Liver (tissue), 9 donors: ENCODE data around the gene ARMC7. TPM values are rescaled to one million over a fixed set of nuclear protein-coding genes. Genes with fewer than 3 reads are reported as not detected.
A peak's percentile ranks its signal among the peaks of the same experiment; 100 is the strongest.

Experiments used
- DNase-seq: peaks from one replicate; pipeline ENCODE4 v3.0.0-alpha.2; 2017; ENCODE audit warnings: low spot score
- H3K27ac ChIP-seq, 2 donors: one replicate each; pipeline ENCODE4 v1.7.0; 2013; ENCODE audit warnings: inconsistent platforms in 2 of 2, low read length in 2 of 2, control low read depth in 1 of 2, low read depth in 1 of 2, mild to moderate bottlenecking in 1 of 2
- H3K27me3 ChIP-seq, 4 donors: one replicate each; pipeline versions ENCODE4 v1.6.1 to v1.7.0; 2013; ENCODE audit warnings: low read length in 3 of 4, inconsistent platforms in 1 of 4, mild to moderate bottlenecking in 1 of 4, moderate library complexity in 1 of 4; ENCODE audit not compliant: control insufficient read depth in 4 of 4, insufficient read depth in 4 of 4
- H3K36me3 ChIP-seq, 4 donors: one replicate each; pipeline versions ENCODE4 v1.6.1 to v1.7.0; 2013; ENCODE audit warnings: low read length in 3 of 4, mild to moderate bottlenecking in 3 of 4, low read depth in 1 of 4, moderate library complexity in 1 of 4; ENCODE audit not compliant: control insufficient read depth in 4 of 4, insufficient read depth in 3 of 4
- H3K4me1 ChIP-seq, 4 donors: one replicate each; pipeline versions ENCODE4 v1.6.1 to v1.7.0; 2013; ENCODE audit warnings: low read length in 3 of 4, mild to moderate bottlenecking in 3 of 4, moderate library complexity in 1 of 4; ENCODE audit not compliant: control insufficient read depth in 4 of 4, insufficient read depth in 4 of 4
- H3K4me3 ChIP-seq, 3 donors: one replicate each; pipeline versions ENCODE4 v1.6.1 to v1.7.0; 2013; ENCODE audit warnings: low read length in 3 of 3, control low read depth in 1 of 3, low read depth in 1 of 3, mild to moderate bottlenecking in 1 of 3
- H3K9ac ChIP-seq, 2 donors: one replicate each; pipeline ENCODE4 v1.7.0; 2013; ENCODE audit warnings: low read length in 2 of 2, mild to moderate bottlenecking in 2 of 2, moderate library complexity in 2 of 2, control low read depth in 1 of 2, low read depth in 1 of 2
- H3K9me3 ChIP-seq, 4 donors: one replicate each; pipeline versions ENCODE4 v1.6.1 to v1.7.0; 2013; ENCODE audit warnings: low read length in 3 of 4; ENCODE audit not compliant: control insufficient read depth in 4 of 4
- CTCF ChIP-seq: fragments of 150-350 bp; IDR thresholded peaks from 2 replicates; pipeline ENCODE4 v1.5.1; 2017; ENCODE audit warnings: improper control_type of control experiment, low read depth, low read length; ENCODE audit not compliant: missing input control
- EGR1 ChIP-seq, 2 donors: IDR thresholded peaks; 2 replicates each; pipeline ENCODE4 v1.6.1; 2016 to 2018; ENCODE audit warnings: antibody characterized with exemption in 2 of 2, low read depth in 2 of 2
- FOXA1 ChIP-seq: IDR thresholded peaks from 2 replicates; pipeline ENCODE4 v1.6.1; 2016; ENCODE audit warnings: antibody characterized with exemption
- FOXA2 ChIP-seq: IDR thresholded peaks from 2 replicates; pipeline ENCODE4 v1.6.1; 2016; ENCODE audit warnings: antibody characterized with exemption
- HNF4A ChIP-seq, 2 donors: conservative IDR thresholded peaks; 2 replicates each; pipeline ENCODE4 v1.6.1; 2016; ENCODE audit warnings: antibody characterized with exemption in 2 of 2, mild to moderate bottlenecking in 2 of 2
- HNF4G ChIP-seq: IDR thresholded peaks from 2 replicates; pipeline ENCODE4 v1.6.1; 2016; ENCODE audit warnings: antibody characterized with exemption
- JUND ChIP-seq, 2 donors: IDR thresholded peaks; 2 replicates each; pipeline ENCODE4 v1.6.1; 2016; ENCODE audit warnings: antibody characterized with exemption in 2 of 2
- NR2F2 ChIP-seq: IDR thresholded peaks from 2 replicates; pipeline ENCODE4 v1.6.1; 2016; ENCODE audit warnings: antibody characterized with exemption
- RAD21 ChIP-seq, 2 donors: IDR thresholded peaks; 2 replicates each; pipeline ENCODE4 v1.6.1; 2016; ENCODE audit warnings: antibody characterized with exemption in 2 of 2, mild to moderate bottlenecking in 2 of 2
- RXRA ChIP-seq, 2 donors: IDR thresholded peaks; 2 replicates each; pipeline ENCODE4 v1.6.1; 2017 to 2018; ENCODE audit warnings: antibody characterized with exemption in 2 of 2, mild to moderate bottlenecking in 1 of 2
- SP1 ChIP-seq: IDR thresholded peaks from 2 replicates; pipeline ENCODE4 v1.6.1; 2018; ENCODE audit warnings: antibody characterized with exemption, mild to moderate bottlenecking
- TAF1 ChIP-seq: conservative IDR thresholded peaks from 2 replicates; pipeline ENCODE4 v1.6.1; 2016; ENCODE audit warnings: antibody characterized with exemption, mild to moderate bottlenecking
- YY1 ChIP-seq: IDR thresholded peaks from 2 replicates; pipeline ENCODE4 v1.6.1; 2016; ENCODE audit warnings: antibody characterized with exemption, mild to moderate bottlenecking
- ZBTB33 ChIP-seq: IDR thresholded peaks from 2 replicates; pipeline ENCODE4 v1.6.1; 2016; ENCODE audit warnings: antibody characterized with exemption
- whole genome bisulfite sequencing: extraction: QIAGEN DNeasy Blood & Tissue Kit; methylation state at CpG from one replicate; pipeline ENCODE4 v1.1.7; 2013; 5-methylcytosine and 5-hydroxymethylcytosine counted together
- polyA plus RNA-seq, 2 donors: library from polyadenylated mRNA; stranded (reverse) in 1 of 2; unstranded in 1 of 2; fragments of 200-250 nt in 1 of 2; fragments of >200 nt in 1 of 2; fragmentation: Nextera tagmentation in 1 of 2; extraction: Ambion mirVana in 1 of 2; gene quantifications; one replicate each; pipeline versions ENCODE4 v1.2.1 to v1.2.3, GENCODE V29; 2013 to 2015
- total RNA-seq, 2 donors: library from RNA; depleted of rRNA; stranded (reverse); fragments of >200 nt; gene quantifications; one replicate each; pipeline ENCODE4 v1.2.3, GENCODE V29; 2014
- donor health status: healthy.
- donor health status: healthy.
- donor health status: healthy.
- donor health status: healthy.
- donor health status: healthy.

ARMC7 gene
- total and polyA plus RNA-seq, 4 donors: 1.7 to 6.6 (median 3.7) TPM

- H3K27me3 ChIP-seq: no peaks in the 10 kb centered on the region
- no peak overlapping the region for H3K4me3 ChIP-seq
- no peak for TF ChIP-seq HNF4G
- TF ChIP-seq FOXA1: no peak
- no peak for TF ChIP-seq FOXA2
- no peak for TF ChIP-seq YY1
- no peak for TF ChIP-seq NR2F2
- TF ChIP-seq TAF1: no peak
- TF ChIP-seq RXRA (IDR thresholded peaks at IDR 0.05): no peak
- TF ChIP-seq ZBTB33: no peak
- TF ChIP-seq JUND (IDR thresholded peaks at IDR 0.05): no peak
- TF ChIP-seq SP1: no peak
- TF ChIP-seq EGR1 (IDR thresholded peaks at IDR 0.05; ENCODE audit: low read depth in 2 of 2): no peak
- no peak for TF ChIP-seq RAD21 (IDR thresholded peaks at IDR 0.05)
- no peak overlapping the region for H3K9ac ChIP-seq
- H3K9me3 ChIP-seq: no peaks in the 10 kb centered on the region
- peaks cover 0 to 3% (median 0%) of the 10 kb centered on the region in 4 donors for H3K36me3 ChIP-seq
- H3K4me1 ChIP-seq: peaks cover 3 to 20% (median 16%) of the 10 kb centered on the region in 4 donors
- no peak for DNase-seq
- H3K27ac ChIP-seq: no peak overlapping the region
- WGBS: 70% methylated on average over 9 of the region's 9 CpGs
These were observed 7.0 kb downstream of the ARMC7 start for GRCh38 chr17:75116737-75117136.

GRCh38 chr17:75118307-75118706 is 8.5 kb downstream of the ARMC7 start:
- Histone ChIP-seq H3K9ac (no peak overlapping the region), H3K36me3 (peaks cover 0 to 3% (median 0%) of the 10 kb centered on the region in 4 donors), H3K4me1 (peaks cover 3 to 19% (median 14%) of the 10 kb centered on the region in 4 donors), H3K9me3 (no peaks in the 10 kb centered on the region), H3K4me3 (no peak overlapping the region), H3K27me3 (no peaks in the 10 kb centered on the region), H3K27ac (no peak overlapping the region)
- no peak for DNase-seq
- 93% methylated on average over 14 of the region's 14 CpGs for WGBS
- TF ChIP-seq RAD21 (IDR thresholded peaks at IDR 0.05): no peak
- no peak for TF ChIP-seq CTCF
- no peak for TF ChIP-seq HNF4A (conservative IDR thresholded peaks at IDR 0.05)
- TF ChIP-seq FOXA1: no peak

- Histone ChIP-seq H3K4me1 (peaks cover 0 to 2% (median 1%) of the 10 kb centered on the region in 4 donors), H3K27ac (peak overlapping the region; percentile 25 to 58), H3K36me3 (peaks cover 0 to 6% (median 3%) of the 10 kb centered on the region in 4 donors), H3K9ac (no peak overlapping the region), H3K27me3 (no peaks in the 10 kb centered on the region), H3K4me3 (no peak overlapping the region), H3K9me3 (no peaks in the 10 kb centered on the region)
- 73% methylated on average over 19 of the region's 19 CpGs for WGBS
- peak; percentile 88 for DNase-seq
- TF ChIP-seq JUND (IDR thresholded peaks at IDR 0.05) (peak in 1 of 2 donors; percentile 28), NR2F2 (no peak)
These were observed 14.5 kb downstream of the ARMC7 start for GRCh38 chr17:75124041-75124818.
